ENCODE data around the gene HHATL. TPM values are rescaled to one million over a fixed set of nuclear protein-coding genes. Genes with fewer than 3 reads are reported as not detected.

HHATL gene
- polyA plus RNA-seq, 1 donor = 0.18 TPM

GRCh38 chr3:42662037-42662812 is 40.4 kb downstream of the HHATL start:
- Histone ChIP-seq H3K36me3 (ENCODE audit: control insufficient read depth, insufficient read depth, low read length) (peaks cover 19% of the 10 kb centered on the region), H3K4me3 (ENCODE audit: low read length) (no peak overlapping the region), H3K27me3 (ENCODE audit: control insufficient read depth, insufficient read depth, low read length) (no peaks in the 10 kb centered on the region), H3K27ac (ENCODE audit: low read length) (no peak overlapping the region), H3K4me1 (ENCODE audit: control insufficient read depth, insufficient read depth, low read length) (no peaks in the 10 kb centered on the region), H3K9me3 (ENCODE audit: control insufficient read depth, low read depth, low read length) (no peaks in the 10 kb centered on the region)
- no peak for DNase-seq
- WGBS (ENCODE audit: insufficient coverage, low lambda C conversion rate) = no CpG with 5 or more reads among the region's 7 CpGs

GRCh38 chr3:42661593-42662022 is 41.0 kb downstream of the HHATL start:
- no peak overlapping the region for H3K27ac ChIP-seq (ENCODE audit: low read length)
- no peaks in the 10 kb centered on the region for H3K4me1 ChIP-seq (ENCODE audit: control insufficient read depth, insufficient read depth, low read length)
- no peaks in the 10 kb centered on the region for H3K27me3 ChIP-seq (ENCODE audit: control insufficient read depth, insufficient read depth, low read length)
- no peaks in the 10 kb centered on the region for H3K9me3 ChIP-seq (ENCODE audit: control insufficient read depth, low read depth, low read length)
- peaks cover 19% of the 10 kb centered on the region for H3K36me3 ChIP-seq (ENCODE audit: control insufficient read depth, insufficient read depth, low read length)
- WGBS (ENCODE audit: insufficient coverage, low lambda C conversion rate) = no CpG with 5 or more reads among the region's 5 CpGs
- no peak overlapping the region for H3K4me3 ChIP-seq (ENCODE audit: low read length)
- DNase-seq = no peak

GRCh38 chr3:42660898-42661297 is 41.7 kb downstream of the HHATL start:
- H3K27ac ChIP-seq (ENCODE audit: low read length) = no peak overlapping the region
- no peaks in the 10 kb centered on the region for H3K27me3 ChIP-seq (ENCODE audit: control insufficient read depth, insufficient read depth, low read length)
- peaks cover 4% of the 10 kb centered on the region for H3K4me1 ChIP-seq (ENCODE audit: control insufficient read depth, insufficient read depth, low read length)
- WGBS (ENCODE audit: insufficient coverage, low lambda C conversion rate) = no CpG with 5 or more reads among the region's 4 CpGs
- H3K36me3 ChIP-seq (ENCODE audit: control insufficient read depth, insufficient read depth, low read length) = peaks cover 19% of the 10 kb centered on the region
- no peak overlapping the region for H3K4me3 ChIP-seq (ENCODE audit: low read length)
- H3K9me3 ChIP-seq (ENCODE audit: control insufficient read depth, low read depth, low read length) = no peaks in the 10 kb centered on the region
- no peak for DNase-seq

GRCh38 chr3:42660131-42660715 is 42.4 kb downstream of the HHATL start:
- Histone ChIP-seq H3K36me3 (ENCODE audit: control insufficient read depth, insufficient read depth, low read length) (peaks cover 19% of the 10 kb centered on the region), H3K27ac (ENCODE audit: low read length) (no peak overlapping the region), H3K9me3 (ENCODE audit: control insufficient read depth, low read depth, low read length) (no peaks in the 10 kb centered on the region), H3K4me1 (ENCODE audit: control insufficient read depth, insufficient read depth, low read length) (peaks cover 11% of the 10 kb centered on the region), H3K4me3 (ENCODE audit: low read length) (no peak overlapping the region), H3K27me3 (ENCODE audit: control insufficient read depth, insufficient read depth, low read length) (no peaks in the 10 kb centered on the region)
- no peak for DNase-seq
- no CpG with 5 or more reads among the region's 6 CpGs for WGBS (ENCODE audit: insufficient coverage, low lambda C conversion rate)

GRCh38 chr3:42659451-42660130 is 43.0 kb downstream of the HHATL start:
- no CpG with 5 or more reads among the region's 25 CpGs for WGBS (ENCODE audit: insufficient coverage, low lambda C conversion rate)
- Histone ChIP-seq H3K27me3 (ENCODE audit: control insufficient read depth, insufficient read depth, low read length) (no peaks in the 10 kb centered on the region), H3K27ac (ENCODE audit: low read length) (no peak overlapping the region), H3K4me3 (ENCODE audit: low read length) (no peak overlapping the region), H3K4me1 (ENCODE audit: control insufficient read depth, insufficient read depth, low read length) (peaks cover 15% of the 10 kb centered on the region), H3K9me3 (ENCODE audit: control insufficient read depth, low read depth, low read length) (no peaks in the 10 kb centered on the region), H3K36me3 (ENCODE audit: control insufficient read depth, insufficient read depth, low read length) (peaks cover 19% of the 10 kb centered on the region)
- DNase-seq = no peak

- Histone ChIP-seq H3K27ac (ENCODE audit: low read length) (no peak overlapping the region), H3K4me3 (ENCODE audit: low read length) (no peak overlapping the region), H3K27me3 (ENCODE audit: control insufficient read depth, insufficient read depth, low read length) (no peaks in the 10 kb centered on the region), H3K36me3 (ENCODE audit: control insufficient read depth, insufficient read depth, low read length) (peaks cover 19% of the 10 kb centered on the region), H3K9me3 (ENCODE audit: control insufficient read depth, low read depth, low read length) (no peaks in the 10 kb centered on the region), H3K4me1 (ENCODE audit: control insufficient read depth, insufficient read depth, low read length) (peaks cover 15% of the 10 kb centered on the region)
- WGBS (ENCODE audit: insufficient coverage, low lambda C conversion rate) = 88% methylated on average over 2 of the region's 22 CpGs
- DNase-seq = no peak
Observed at GRCh38 chr3:42658771-42659390, 43.7 kb downstream of the HHATL start.

GRCh38 chr3:42658091-42658770 is 44.4 kb downstream of the HHATL start:
- H3K9me3 ChIP-seq (ENCODE audit: control insufficient read depth, low read depth, low read length) = no peaks in the 10 kb centered on the region
- no peak overlapping the region for H3K27ac ChIP-seq (ENCODE audit: low read length)
- WGBS (ENCODE audit: insufficient coverage, low lambda C conversion rate) = no CpG with 5 or more reads among the region's 34 CpGs
- DNase-seq = no peak
- H3K27me3 ChIP-seq (ENCODE audit: control insufficient read depth, insufficient read depth, low read length) = no peaks in the 10 kb centered on the region
- H3K4me1 ChIP-seq (ENCODE audit: control insufficient read depth, insufficient read depth, low read length) = peaks cover 20% of the 10 kb centered on the region
- no peak overlapping the region for H3K4me3 ChIP-seq (ENCODE audit: low read length)
- peaks cover 19% of the 10 kb centered on the region for H3K36me3 ChIP-seq (ENCODE audit: control insufficient read depth, insufficient read depth, low read length)

GRCh38 chr3:42657675-42658074 is 44.9 kb downstream of the HHATL start:
- H3K4me3 ChIP-seq (ENCODE audit: low read length) = no peak overlapping the region
- H3K36me3 ChIP-seq (ENCODE audit: control insufficient read depth, insufficient read depth, low read length) = peaks cover 19% of the 10 kb centered on the region
- H3K9me3 ChIP-seq (ENCODE audit: control insufficient read depth, low read depth, low read length) = no peaks in the 10 kb centered on the region
- no CpG with 5 or more reads among the region's 4 CpGs for WGBS (ENCODE audit: insufficient coverage, low lambda C conversion rate)
- H3K4me1 ChIP-seq (ENCODE audit: control insufficient read depth, insufficient read depth, low read length) = peaks cover 24% of the 10 kb centered on the region
- H3K27ac ChIP-seq (ENCODE audit: low read length) = no peak overlapping the region
- no peak for DNase-seq
- no peaks in the 10 kb centered on the region for H3K27me3 ChIP-seq (ENCODE audit: control insufficient read depth, insufficient read depth, low read length)

- peaks cover 19% of the 10 kb centered on the region for H3K36me3 ChIP-seq (ENCODE audit: control insufficient read depth, insufficient read depth, low read length)
- no peak overlapping the region for H3K4me3 ChIP-seq (ENCODE audit: low read length)
- H3K27ac ChIP-seq (ENCODE audit: low read length) = no peak overlapping the region
- peaks cover 30% of the 10 kb centered on the region for H3K4me1 ChIP-seq (ENCODE audit: control insufficient read depth, insufficient read depth, low read length)
- DNase-seq = no peak
- H3K9me3 ChIP-seq (ENCODE audit: control insufficient read depth, low read depth, low read length) = no peaks in the 10 kb centered on the region
- H3K27me3 ChIP-seq (ENCODE audit: control insufficient read depth, insufficient read depth, low read length) = no peaks in the 10 kb centered on the region
- no CpG with 5 or more reads among the region's 9 CpGs for WGBS (ENCODE audit: insufficient coverage, low lambda C conversion rate)
Observed at GRCh38 chr3:42656680-42657610, 45.7 kb downstream of the HHATL start.

Data from large intestine (tissue), 3 donors.